NK-92 treated with Interleukin-12 subunit alpha and Interleukin-12 subunit beta, amount 100 ng/mL, for 24 hours (cell line): ENCODE data around the gene CBR3.
"Not testable (repeated sequence)": the region's sequence is repeated elsewhere in the genome, so short reads cannot be mapped to it uniquely, and the experiment has no call there.

ENCODE experiments used
- DNase-seq: peaks from one replicate; lab custom pipeline; 2025; lab: John Stamatoyannopoulos, UW

Gene CBR3

GRCh38 chr21:36120304-36120888, 14.5 kb upstream of the CBR3 start:
- DNase-seq: no peak

GRCh38 chr21:36122977-36123376, 11.9 kb upstream of the CBR3 start:
- no peak for DNase-seq

- no peak for DNase-seq
These were observed 10.5 kb upstream of the CBR3 start for GRCh38 chr21:36124395-36124794.

- DNase-seq: peak; percentile 5
These were observed 9.2 kb upstream of the CBR3 start for GRCh38 chr21:36125512-36126207.

- no peak for DNase-seq
These were observed 8.7 kb upstream of the CBR3 start for GRCh38 chr21:36126208-36126565.

GRCh38 chr21:36126621-36127110, 8.2 kb upstream of the CBR3 start:
- DNase-seq: no peak

- no peak for DNase-seq
These were observed 7.5 kb upstream of the CBR3 start for GRCh38 chr21:36127250-36127904.

GRCh38 chr21:36127977-36128376, 6.9 kb upstream of the CBR3 start:
- no peak for DNase-seq

GRCh38 chr21:36129219-36129618, 5.7 kb upstream of the CBR3 start:
- DNase-seq: no peak

- not testable (repeated sequence) for DNase-seq
These were observed 4.5 kb upstream of the CBR3 start for GRCh38 chr21:36130414-36130762.

GRCh38 chr21:36130839-36131238, 4.0 kb upstream of the CBR3 start:
- DNase-seq: not testable (repeated sequence)

- DNase-seq: no peak
These were observed 2.2 kb upstream of the CBR3 start for GRCh38 chr21:36132696-36133095.

GRCh38 chr21:36135391-36136102, 668 bp downstream of the CBR3 start:
- DNase-seq: no peak

GRCh38 chr21:36139791-36140190, 4.9 kb downstream of the CBR3 start:
- not testable (repeated sequence) for DNase-seq

- DNase-seq: peak; percentile 79
These were observed 6.6 kb downstream of the CBR3 start for GRCh38 chr21:36141513-36141925.

GRCh38 chr21:36144233-36144632, 9.4 kb downstream of the CBR3 start:
- DNase-seq: not testable (repeated sequence)

GRCh38 chr21:36145259-36145658, 10.4 kb downstream of the CBR3 start:
- no peak for DNase-seq

- DNase-seq: no peak
These were observed 13.0 kb downstream of the CBR3 start for GRCh38 chr21:36147911-36148310.

GRCh38 chr21:36148886-36149285, 14.0 kb downstream of the CBR3 start:
- DNase-seq: no peak

- no peak for DNase-seq
These were observed 15.2 kb downstream of the CBR3 start for GRCh38 chr21:36149788-36150711.

GRCh38 chr21:36155603-36156338, 20.9 kb downstream of the CBR3 start:
- no peak for DNase-seq
